ENCODE measurements around the gene FOXL2. TPM values are rescaled to one million over a fixed set of nuclear protein-coding genes. Genes with fewer than 3 reads are reported as not detected.

The FOXL2 gene
- total RNA-seq, 1 donor from 2014 or later: 4.5 TPM

DNA sequence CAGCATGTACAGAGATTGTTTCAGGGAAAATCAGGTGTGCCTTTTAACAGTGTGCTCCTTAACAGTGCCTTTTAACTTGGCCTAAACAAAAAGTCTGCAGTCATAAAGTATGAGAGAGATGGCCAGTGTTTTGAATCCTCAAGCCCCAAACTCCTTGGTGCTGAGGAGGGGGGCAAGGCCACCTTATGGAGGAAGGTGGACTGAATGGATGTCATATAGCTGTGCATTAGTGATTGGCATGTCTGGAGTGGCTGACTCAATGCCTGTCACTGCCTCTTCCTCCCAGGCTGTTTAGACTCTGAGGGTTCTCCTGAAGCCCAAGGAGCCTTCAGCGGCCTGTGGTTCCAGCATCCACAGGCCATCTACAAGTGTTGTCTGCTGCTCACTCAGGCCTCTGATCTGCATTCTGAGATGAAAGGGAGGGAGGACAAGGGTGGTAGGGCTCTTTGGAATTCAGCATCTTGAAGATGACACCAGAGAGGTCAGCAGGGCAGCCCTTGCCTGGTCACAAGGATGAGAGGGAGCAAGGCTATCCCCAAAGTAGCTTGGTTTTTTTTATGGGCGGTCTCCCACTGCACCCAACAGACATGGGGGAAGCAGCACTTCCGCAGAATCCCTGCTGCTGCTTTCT is 1.5 kb upstream of the FOXL2 start:
- H4K20me1 ChIP-seq (ENCODE audit: insufficient read depth, low read length): peaks cover 22% of the 10 kb centered on the region
- H3K9me3 ChIP-seq (ENCODE audit: insufficient read depth, low read depth, low read length): no peaks in the 10 kb centered on the region
- H3K4me3 ChIP-seq (ENCODE audit: insufficient read depth, low read depth, low read length): no peak overlapping the region
- H3K4me1 ChIP-seq (ENCODE audit: insufficient read depth, low read length): peaks cover 25% of the 10 kb centered on the region
- H3K36me3 ChIP-seq (ENCODE audit: insufficient read depth, low read length): no peaks in the 10 kb centered on the region
- H3K27me3 Mint-ChIP-seq (ENCODE audit: low read depth, unreplicated experiment): peaks cover 63% of the 10 kb centered on the region
- no peak overlapping the region for H3K27ac Mint-ChIP-seq (ENCODE audit: unreplicated experiment)
- no peaks in the 10 kb centered on the region for H3K79me2 ChIP-seq (ENCODE audit: insufficient read depth, low read length)
- peaks cover 19% of the 10 kb centered on the region for H3K4me1 Mint-ChIP-seq (ENCODE audit: low read depth, unreplicated experiment)
- TF ChIP-seq EZH2 (IDR thresholded peaks at IDR 0.05; ENCODE audit: insufficient read depth, low read length) (no peak), CTCF (IDR thresholded peaks at IDR 0.05; ENCODE audit: insufficient read depth, low read depth, low read length) (no peak)
- no peak overlapping the region for H3K27ac ChIP-seq (ENCODE audit: low read depth, low read length)
- H2AFZ ChIP-seq (ENCODE audit: low read depth, low read length): no peak overlapping the region
- H3K27me3 ChIP-seq (ENCODE audit: insufficient read depth, low read length): peaks cover 83% of the 10 kb centered on the region
- DNase-seq (ENCODE audit: low read depth): no peak
- FAIRE-seq: no peak
- H3K36me3 Mint-ChIP-seq (ENCODE audit: low read depth, unreplicated experiment): peaks cover 1% of the 10 kb centered on the region
- H3K9me3 Mint-ChIP-seq (ENCODE audit: unreplicated experiment): peaks cover 8% of the 10 kb centered on the region
- H3K4me3 Mint-ChIP-seq (ENCODE audit: unreplicated experiment): peak overlapping the region; percentile 79
- no peak overlapping the region for H3K9ac ChIP-seq (ENCODE audit: low read length)
- H3K4me2 ChIP-seq (ENCODE audit: low read length): no peak overlapping the region

DNA sequence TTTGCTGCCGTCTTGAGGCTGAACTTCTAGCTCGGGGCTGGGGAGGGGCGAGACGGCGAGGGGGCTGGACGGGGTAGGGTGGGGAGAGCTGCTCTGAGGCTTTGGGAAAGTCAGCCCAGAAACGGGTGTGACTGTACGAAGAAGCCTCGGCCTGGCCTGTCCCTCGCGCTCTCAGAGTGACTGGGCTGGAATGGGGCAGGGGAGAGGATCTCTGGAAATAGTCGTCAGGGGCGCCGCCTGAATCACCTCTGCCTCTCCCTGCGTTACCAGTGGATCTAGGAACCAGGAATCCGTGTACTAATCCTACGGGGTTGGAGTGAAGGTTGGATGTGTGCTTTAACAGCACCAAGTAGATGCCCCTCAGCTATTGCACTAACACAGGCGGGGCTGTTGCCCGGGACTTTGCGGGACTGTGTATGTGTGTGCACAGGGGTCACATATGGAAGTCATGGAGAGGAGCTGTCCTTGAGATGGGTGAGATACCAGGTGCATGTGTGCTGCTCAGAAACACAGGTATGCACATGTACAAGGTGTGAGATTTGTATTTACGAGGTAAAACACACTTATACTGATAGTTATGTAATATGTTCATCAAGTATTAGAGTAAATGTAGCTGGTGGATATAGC is 671 bp upstream of the FOXL2 start:
- peak overlapping the region; percentile 70 for H2AFZ ChIP-seq (ENCODE audit: low read depth, low read length)
- Mint-ChIP-seq H3K27me3 (ENCODE audit: low read depth, unreplicated experiment) (peaks cover 68% of the 10 kb centered on the region), H3K4me1 (ENCODE audit: low read depth, unreplicated experiment) (peaks cover 19% of the 10 kb centered on the region), H3K4me3 (ENCODE audit: unreplicated experiment) (peak overlapping the region; percentile 79), H3K27ac (ENCODE audit: unreplicated experiment) (peak overlapping the region; percentile 76), H3K36me3 (ENCODE audit: low read depth, unreplicated experiment) (peaks cover 2% of the 10 kb centered on the region), H3K9me3 (ENCODE audit: unreplicated experiment) (peaks cover 8% of the 10 kb centered on the region)
- peaks cover 28% of the 10 kb centered on the region for H4K20me1 ChIP-seq (ENCODE audit: insufficient read depth, low read length)
- H3K9ac ChIP-seq (ENCODE audit: low read length): no peak overlapping the region
- no peak for FAIRE-seq
- H3K4me2 ChIP-seq (ENCODE audit: low read length): peak overlapping the region; percentile 81
- no peak for DNase-seq (ENCODE audit: low read depth)
- no peaks in the 10 kb centered on the region for H3K9me3 ChIP-seq (ENCODE audit: insufficient read depth, low read depth, low read length)
- no peak overlapping the region for H3K4me3 ChIP-seq (ENCODE audit: insufficient read depth, low read depth, low read length)
- H3K36me3 ChIP-seq (ENCODE audit: insufficient read depth, low read length): no peaks in the 10 kb centered on the region
- no peak overlapping the region for H3K27ac ChIP-seq (ENCODE audit: low read depth, low read length)
- peaks cover 25% of the 10 kb centered on the region for H3K4me1 ChIP-seq (ENCODE audit: insufficient read depth, low read length)
- no peaks in the 10 kb centered on the region for H3K79me2 ChIP-seq (ENCODE audit: insufficient read depth, low read length)
- TF ChIP-seq CTCF (IDR thresholded peaks at IDR 0.05; ENCODE audit: insufficient read depth, low read depth, low read length): no peak
- no peak for TF ChIP-seq EZH2 (IDR thresholded peaks at IDR 0.05; ENCODE audit: insufficient read depth, low read length)
- H3K27me3 ChIP-seq (ENCODE audit: insufficient read depth, low read length): peaks cover 90% of the 10 kb centered on the region

All from astrocyte (in vitro differentiated cells and primary cell).